GM12801 (cell line): Measurements from ENCODE around the gene KRT33A.

Experiments
- CTCF ChIP-seq: IDR thresholded peaks from one replicate; pipeline ENCODE4 v1.5.1; 2011; ENCODE audit warnings: control low read depth; ENCODE audit not compliant: insufficient read length; ENCODE audit errors: extremely low read depth

Gene KRT33A

DNA sequence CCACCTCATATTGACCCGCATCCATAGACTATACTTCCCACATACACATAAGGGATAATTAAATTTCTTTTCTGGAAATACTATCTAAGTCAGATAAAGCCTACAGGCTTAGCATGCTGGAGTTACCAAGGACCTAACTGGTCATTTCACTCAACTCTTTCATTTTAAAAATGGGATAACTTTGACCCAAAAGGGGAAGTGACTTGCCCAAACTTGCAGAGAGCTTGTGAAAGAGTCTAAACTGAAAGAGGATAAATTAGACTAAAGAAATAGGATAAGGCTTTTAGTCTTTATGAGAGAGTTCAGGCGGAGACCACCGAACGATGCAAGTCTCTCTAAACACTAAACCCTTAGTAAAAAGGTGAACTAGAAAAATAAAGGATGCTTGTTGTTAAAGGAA, 3.9 kb upstream of the KRT33A start:
- no peak for TF ChIP-seq CTCF

- no peak for TF ChIP-seq CTCF
Observed at GRCh38 chr17:41352597-41353366, 2.2 kb upstream of the KRT33A start.

DNA sequence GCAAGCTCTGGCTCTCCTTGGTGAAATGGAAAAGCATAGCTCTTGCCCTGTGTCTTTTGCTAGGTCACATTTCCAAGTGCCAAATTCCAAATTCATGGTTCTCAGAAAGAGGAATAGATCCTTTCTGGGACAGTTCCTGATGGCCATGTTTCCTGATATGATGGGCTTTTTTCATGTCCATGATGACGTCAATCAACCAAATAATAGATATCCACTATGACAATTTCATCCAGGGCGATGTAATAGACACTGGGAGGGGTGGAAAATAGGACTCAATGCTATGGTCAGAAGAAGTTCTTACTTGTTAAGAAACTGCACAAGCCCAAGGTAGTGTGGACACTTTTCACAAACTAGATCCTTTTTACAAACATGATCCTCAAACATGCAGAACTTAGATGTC, 549 bp upstream of the KRT33A start:
- no peak for TF ChIP-seq CTCF

- TF ChIP-seq CTCF = no peak
Observed at GRCh38 chr17:41347869-41348760, 2.5 kb downstream of the KRT33A start.

- no peak for TF ChIP-seq CTCF
Observed at GRCh38 chr17:41345992-41346391, 4.6 kb downstream of the KRT33A start.

DNA sequence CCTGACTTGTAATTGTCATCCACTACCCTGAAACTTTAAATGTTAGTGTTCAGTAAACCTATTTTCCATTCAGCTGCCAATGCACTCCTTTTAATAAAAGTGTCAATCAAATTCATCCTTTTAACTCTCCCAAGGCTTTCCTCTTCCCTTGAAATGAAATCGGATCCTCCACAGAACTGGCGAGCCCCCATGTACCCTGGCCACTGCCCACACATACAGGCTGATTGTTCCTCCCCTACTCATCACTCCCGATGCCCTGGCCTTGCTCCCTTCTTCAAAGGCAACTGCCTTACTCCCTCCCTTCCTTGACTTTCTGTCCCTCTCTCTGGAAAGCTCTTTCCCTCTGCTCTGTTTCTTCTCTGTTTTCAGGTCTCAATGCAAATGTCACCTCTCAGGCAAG, 7.6 kb downstream of the KRT33A start:
- no peak for TF ChIP-seq CTCF
